H9 (cell line): ENCODE data around the gene C4orf51. TPM values are rescaled to one million over a fixed set of nuclear protein-coding genes. Genes with fewer than 3 reads are reported as not detected.

Experiments used
- DNase-seq: peaks from one replicate; pipeline ENCODE4 v3.0.0-alpha.2; 2017
- H2AFZ ChIP-seq: one replicate; pipeline ENCODE4 v1.6.1; 2013; ENCODE audit warnings: mild to moderate bottlenecking, low read length, control low read depth, moderate library complexity
- H2AK5ac ChIP-seq: 2 replicates; pipeline ENCODE4 v1.6.1; 2013; ENCODE audit warnings: low read length, control low read depth, mixed read lengths; ENCODE audit not compliant: insufficient read length
- H2BK120ac ChIP-seq: one replicate; pipeline ENCODE4 v1.6.1; 2013; ENCODE audit warnings: low read depth, mild to moderate bottlenecking, low read length, control low read depth, inconsistent platforms; ENCODE audit not compliant: poor library complexity, severe bottlenecking
- H2BK12ac ChIP-seq: 2 replicates; pipeline ENCODE4 v1.6.1; 2013; ENCODE audit warnings: low read length, control low read depth, mixed read lengths, low read depth; ENCODE audit not compliant: insufficient read length
- H2BK15ac ChIP-seq: 2 replicates; pipeline ENCODE4 v1.6.1; 2013; ENCODE audit warnings: low read depth, low read length, control low read depth
- H2BK20ac ChIP-seq: one replicate; pipeline ENCODE4 v1.6.1; 2013; ENCODE audit warnings: low read depth, mild to moderate bottlenecking, low read length, control low read depth, inconsistent platforms; ENCODE audit not compliant: poor library complexity, severe bottlenecking
- H2BK5ac ChIP-seq: 2 replicates; pipeline ENCODE4 v1.6.1; 2013; ENCODE audit warnings: low read length, control low read depth, mixed read lengths; ENCODE audit not compliant: insufficient read length
- H3K14ac ChIP-seq: 2 replicates; pipeline ENCODE4 v1.6.1; 2013; ENCODE audit warnings: low read length, control low read depth; ENCODE audit not compliant: insufficient read depth
- H3K18ac ChIP-seq: 2 replicates; pipeline ENCODE4 v1.6.1; 2013; ENCODE audit warnings: low read depth, mild to moderate bottlenecking, mixed read lengths, low read length, control low read depth; ENCODE audit not compliant: insufficient read length
- H3K23ac ChIP-seq: 2 replicates; pipeline ENCODE4 v1.6.1; 2013; ENCODE audit warnings: low read length, control low read depth, mixed read lengths, low read depth; ENCODE audit not compliant: insufficient read length
- H3K23me2 ChIP-seq: 2 replicates; pipeline ENCODE4 v1.6.1; 2013; ENCODE audit warnings: low read depth, mild to moderate bottlenecking, mixed read lengths, low read length, control low read depth; ENCODE audit not compliant: insufficient read length, poor library complexity, severe bottlenecking
- H3K27ac ChIP-seq: 2 replicates; pipeline ENCODE4 v1.5.1; 2013; ENCODE audit warnings: low read length, control low read depth, mixed read lengths, low read depth; ENCODE audit not compliant: insufficient read length
- H3K27me3 ChIP-seq: 2 replicates; pipeline ENCODE4 v1.6.1; 2013; ENCODE audit warnings: low read length, control low read depth, inconsistent platforms; ENCODE audit not compliant: insufficient read depth
- H3K4ac ChIP-seq: 2 replicates; pipeline ENCODE4 v1.6.1; 2013; ENCODE audit warnings: low read depth, mild to moderate bottlenecking, control low read depth, inconsistent platforms, low read length, moderate library complexity
- H3K4me1 ChIP-seq: 2 replicates; pipeline ENCODE4 v1.6.1; 2013; ENCODE audit warnings: low read length, control low read depth, inconsistent platforms; ENCODE audit not compliant: insufficient read depth
- H3K4me2 ChIP-seq: 2 replicates; pipeline ENCODE4 v1.6.1; 2013; ENCODE audit warnings: low read length, control low read depth, mixed read lengths; ENCODE audit not compliant: insufficient read length, insufficient read depth
- H3K56ac ChIP-seq: 2 replicates; pipeline ENCODE4 v1.6.1; 2013; ENCODE audit warnings: low read depth, mild to moderate bottlenecking, mixed read lengths, low read length, control low read depth; ENCODE audit not compliant: insufficient read length
- H3K79me1 ChIP-seq: 2 replicates; pipeline ENCODE4 v1.6.1; 2013; ENCODE audit warnings: low read depth, mild to moderate bottlenecking, moderate library complexity, low read length, control low read depth, inconsistent platforms; ENCODE audit not compliant: insufficient read depth, poor library complexity, severe bottlenecking
- H3K79me2 ChIP-seq: 2 replicates; pipeline ENCODE4 v1.6.1; 2013; ENCODE audit warnings: low read length, control low read depth, inconsistent platforms; ENCODE audit not compliant: insufficient read depth
- H3K9ac ChIP-seq: 2 replicates; pipeline ENCODE4 v1.6.1; 2013; ENCODE audit warnings: low read length, control low read depth, mixed read lengths; ENCODE audit not compliant: insufficient read length; ENCODE audit errors: extremely low read depth
- H3K9me3 ChIP-seq: one replicate; pipeline ENCODE4 v1.6.1; 2013; ENCODE audit warnings: low read depth, low read length, inconsistent platforms; ENCODE audit not compliant: control insufficient read depth
- H3T11ph ChIP-seq: one replicate; pipeline ENCODE4 v1.6.1; 2013; ENCODE audit warnings: mild to moderate bottlenecking, low read length, control low read depth, inconsistent platforms
- H4K20me1 ChIP-seq: one replicate; pipeline ENCODE4 v1.6.1; 2013; ENCODE audit not compliant: control insufficient read depth, insufficient read length, insufficient read depth
- H4K5ac ChIP-seq: 2 replicates; pipeline ENCODE4 v1.6.1; 2013; ENCODE audit warnings: low read depth, mild to moderate bottlenecking, mixed read lengths, low read length, control low read depth; ENCODE audit not compliant: insufficient read length
- H4K8ac ChIP-seq: replicated peaks from 2 replicates; pipeline ENCODE4 v1.6.1; 2013; ENCODE audit warnings: low read length, control low read depth, mixed read lengths, low read depth; ENCODE audit not compliant: insufficient read length
- H4K91ac ChIP-seq: 2 replicates; pipeline ENCODE4 v1.6.1; 2013; ENCODE audit warnings: low read depth, mild to moderate bottlenecking, moderate library complexity, mixed read lengths, low read length, control low read depth; ENCODE audit not compliant: insufficient read length
- H3K27ac Mint-ChIP-seq, 3 experiments: 2 replicates in 2 of 3; 3 replicates in 1 of 3; pipeline ENCODE4 v1.8.0; 2020 to 2021; ENCODE audit warnings: mixed read lengths in 3 of 3, mild to moderate bottlenecking in 1 of 3, moderate library complexity in 1 of 3
- H3K27me3 Mint-ChIP-seq: 2 replicates; pipeline ENCODE4 v1.8.0; 2021; ENCODE audit warnings: low read depth, mild to moderate bottlenecking, moderate library complexity, mixed read lengths
- H3K36me3 Mint-ChIP-seq, 3 experiments: 2 replicates in 2 of 3; 3 replicates in 1 of 3; pipeline ENCODE4 v1.8.0; 2020 to 2021; ENCODE audit warnings: low read depth in 3 of 3, mixed read lengths in 3 of 3; ENCODE audit not compliant: insufficient read depth in 1 of 3
- H3K4me1 Mint-ChIP-seq, 2 experiments: 2 replicates each; pipeline ENCODE4 v1.8.0; 2020; ENCODE audit warnings: mixed read lengths in 2 of 2
- H3K4me3 Mint-ChIP-seq, 2 experiments: 2 replicates in 1 of 2; 3 replicates in 1 of 2; pipeline ENCODE4 v1.8.0; 2020 to 2021; ENCODE audit warnings: mild to moderate bottlenecking in 2 of 2, mixed read lengths in 2 of 2, moderate library complexity in 1 of 2
- H3K9me3 Mint-ChIP-seq, 2 experiments: 2 replicates in 1 of 2; 3 replicates in 1 of 2; pipeline ENCODE4 v1.8.0; 2020; ENCODE audit warnings: mild to moderate bottlenecking in 2 of 2, mixed read lengths in 2 of 2, moderate library complexity in 1 of 2
- CTCF ChIP-seq: fragments of 200-600 bp; sonication (generic); conservative IDR thresholded peaks from 3 replicates; pipeline ENCODE4 v1.8.0; 2021; ENCODE audit warnings: antibody characterized with exemption, mild to moderate bottlenecking
- WGBS: extraction: QIAGEN DNeasy Blood & Tissue Kit; methylation state at CpG from one replicate; pipeline ENCODE4 v1.1.7; 2013; ENCODE audit warnings: missing lambda C conversion rate, low lambda C conversion rate, mixed read lengths; ENCODE audit not compliant: insufficient read length; ENCODE audit errors: extremely low coverage; 5-methylcytosine and 5-hydroxymethylcytosine counted together
- total RNA-seq: library from RNA; stranded (reverse); gene quantifications from 2 replicates; pipeline ENCODE4 v1.2.1, GENCODE V29; 2021

The C4orf51 gene
- total RNA-seq, 1 experiment from 2014 or later = 6.0 TPM

DNA sequence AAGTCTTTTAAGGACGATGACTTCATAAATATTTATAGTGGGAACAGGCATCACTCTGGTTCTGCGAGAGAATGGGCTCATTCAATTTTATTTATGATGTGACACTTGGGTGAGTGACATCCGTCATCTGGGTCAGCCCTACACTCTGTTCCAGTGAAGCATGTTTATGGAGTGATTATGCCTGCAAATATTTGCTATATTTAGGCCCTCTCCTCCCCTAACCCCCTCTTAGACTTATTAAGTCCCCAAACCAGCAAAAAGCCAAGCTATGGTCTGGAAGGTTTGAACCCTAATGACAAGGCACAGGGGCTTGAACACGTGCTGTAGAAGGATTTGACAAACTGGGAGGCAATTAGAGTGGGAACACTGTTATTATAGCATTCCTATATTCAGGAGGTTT lies 55.9 kb downstream of the C4orf51 start:
- Mint-ChIP-seq H3K27ac (no peak overlapping the region), H3K27me3 (no peaks in the 10 kb centered on the region; the same call in 1 of the 2 replicates), H3K9me3 (no peaks in the 10 kb centered on the region; a peak in 1 of 5 replicates), H3K4me1 (peaks cover 34 to 35% of the 10 kb centered on the region in 2 experiments), H3K36me3 (peaks cover 0 to 5% (median 3%) of the 10 kb centered on the region in 3 experiments; a peak in 2 of 7 replicates), H3K4me3 (no peak overlapping the region)
- H3K23ac ChIP-seq = no peak overlapping the region
- H3K27ac ChIP-seq = no peak overlapping the region
- no peak overlapping the region for H3K56ac ChIP-seq
- H3K9me3 ChIP-seq = no peaks in the 10 kb centered on the region
- H3K79me2 ChIP-seq = no peaks in the 10 kb centered on the region
- no peak for TF ChIP-seq CTCF
- no peak overlapping the region for H3K14ac ChIP-seq
- H3K4me1 ChIP-seq = peaks cover 13% of the 10 kb centered on the region
- H2BK20ac ChIP-seq = no peak overlapping the region
- no peak overlapping the region for H4K91ac ChIP-seq
- H3K27me3 ChIP-seq = no peaks in the 10 kb centered on the region; the same call in 1 of the 2 replicates
- H2BK5ac ChIP-seq = no peak overlapping the region
- no peak overlapping the region for H3K4ac ChIP-seq
- no peak overlapping the region for H2BK120ac ChIP-seq
- no peak overlapping the region for H3T11ph ChIP-seq
- no peak overlapping the region for H2BK15ac ChIP-seq
- H4K8ac ChIP-seq = no peak overlapping the region
- H3K23me2 ChIP-seq = no peaks in the 10 kb centered on the region
- H2BK12ac ChIP-seq = no peak overlapping the region
- no peak overlapping the region for H4K5ac ChIP-seq
- H3K4me2 ChIP-seq = no peak overlapping the region
- DNase-seq = no peak
- no peaks in the 10 kb centered on the region for H4K20me1 ChIP-seq
- no peak overlapping the region for H3K9ac ChIP-seq
- H2AFZ ChIP-seq = no peak overlapping the region
- no CpG with 5 or more reads among the region's 4 CpGs for WGBS
- H3K18ac ChIP-seq = no peak overlapping the region
- H3K79me1 ChIP-seq = no peaks in the 10 kb centered on the region
- no peak overlapping the region for H2AK5ac ChIP-seq
